ENCODE data around the gene PROCA1. TPM values are rescaled to one million over a fixed set of nuclear protein-coding genes. Genes with fewer than 3 reads are reported as not detected.
A peak's percentile ranks its signal among the peaks of the same experiment; 100 is the strongest.

Gene PROCA1
- total RNA-seq, 4 donors from 2014 or later: 0.46 to 4.3 (median 1.1) TPM; not detected in 1

- intact Hi-C loops (cut with DNase I): no loop called here
- Histone ChIP-seq H3K4me1 (no peaks in the 10 kb centered on the region), H3K27me3 (no peaks in the 10 kb centered on the region), H3K27ac (no peak overlapping the region), H3K9me3 (no peaks in the 10 kb centered on the region), H3K4me3 (replicated peaks in 1 of 3) (no peak overlapping the region), H3K36me3 (peaks cover 97 to 100% of the 10 kb centered on the region in 2 donors)
- DNase-seq: no peak
- 87 to 94% methylated on average over 3 of the region's 3 CpGs for WGBS, 2 donors
- TF ChIP-seq POLR2A (IDR thresholded peaks at IDR 0.05): no peak
Measured at GRCh38 chr17:28675490-28675889, 36.2 kb downstream of the PROCA1 start.

- peaks cover 44 to 46% of the 10 kb centered on the region in 2 donors for H3K36me3 ChIP-seq
Measured at GRCh38 chr17:28669918-28670317, 41.8 kb downstream of the PROCA1 start.

GRCh38 chr17:28667870-28668269 is 43.8 kb downstream of the PROCA1 start:
- intact Hi-C loops (cut with DNase I): no loop called here
- WGBS, 2 donors: 92 to 95% methylated on average over 1 of the region's 1 CpG
- Histone ChIP-seq H3K27me3 (no peaks in the 10 kb centered on the region), H3K9me3 (no peaks in the 10 kb centered on the region), H3K27ac (no peak overlapping the region), H3K4me3 (replicated peaks in 1 of 3) (no peak overlapping the region), H3K36me3 (peaks cover 23 to 26% of the 10 kb centered on the region in 2 donors), H3K4me1 (peaks cover 7 to 16% of the 10 kb centered on the region in 2 donors)
- TF ChIP-seq CTCF (IDR thresholded peaks at IDR 0.05): no peak
- TF ChIP-seq POLR2A (IDR thresholded peaks at IDR 0.05): no peak
- DNase-seq: no peak

More at GRCh38 chr17:28669918-28670317, 41.8 kb downstream of the PROCA1 start:
- Histone ChIP-seq H3K27me3 (no peaks in the 10 kb centered on the region), H3K4me3 (replicated peaks in 1 of 3) (no peak overlapping the region), H3K27ac (no peak overlapping the region), H3K9me3 (no peaks in the 10 kb centered on the region), H3K4me1 (no peaks in the 10 kb centered on the region)
- no peak for TF ChIP-seq POLR2A (IDR thresholded peaks at IDR 0.05)
- no peak for TF ChIP-seq CTCF (IDR thresholded peaks at IDR 0.05)
- DNase-seq: no peak
- intact Hi-C loops (cut with DNase I): no loop called here
- 73 to 100% methylated on average over 1 of the region's 1 CpG for WGBS, 2 donors

GRCh38 chr17:28665994-28666393 is 45.7 kb downstream of the PROCA1 start:
- H3K4me1 ChIP-seq: peaks cover 17 to 20% of the 10 kb centered on the region in 2 donors
- 85 to 89% methylated on average over 2 of the region's 2 CpGs for WGBS, 2 donors

GRCh38 chr17:28663723-28664122 is 48.0 kb downstream of the PROCA1 start:
- H3K27me3 ChIP-seq: no peaks in the 10 kb centered on the region
- DNase-seq: no peak
- no peak for TF ChIP-seq CTCF (IDR thresholded peaks at IDR 0.05)
- no peak for TF ChIP-seq POLR2A (IDR thresholded peaks at IDR 0.05)
- peaks cover 6 to 10% of the 10 kb centered on the region in 2 donors for H3K36me3 ChIP-seq
- H3K9me3 ChIP-seq: no peaks in the 10 kb centered on the region
- H3K4me1 ChIP-seq: peaks cover 26 to 27% of the 10 kb centered on the region in 2 donors
- H3K27ac ChIP-seq: no peak overlapping the region
- intact Hi-C loops (cut with DNase I): no loop called here
- no peak overlapping the region for H3K4me3 ChIP-seq (replicated peaks in 1 of 3)

More at GRCh38 chr17:28665994-28666393, 45.7 kb downstream of the PROCA1 start:
- TF ChIP-seq CTCF (IDR thresholded peaks at IDR 0.05) (no peak), POLR2A (IDR thresholded peaks at IDR 0.05) (no peak)
- no peak overlapping the region for H3K4me3 ChIP-seq (replicated peaks in 1 of 3)
- peaks cover 5 to 7% of the 10 kb centered on the region in 2 donors for H3K36me3 ChIP-seq
- DNase-seq: no peak
- intact Hi-C loops (cut with DNase I): no loop called here
- no peak overlapping the region for H3K27ac ChIP-seq
- H3K9me3 ChIP-seq: no peaks in the 10 kb centered on the region
- H3K27me3 ChIP-seq: no peaks in the 10 kb centered on the region

- Histone ChIP-seq H3K4me1 (peaks cover 26 to 27% of the 10 kb centered on the region in 2 donors), H3K27me3 (no peaks in the 10 kb centered on the region), H3K27ac (peak overlapping the region; percentile 82 to 98 (median 94)), H3K36me3 (peaks cover 7 to 15% of the 10 kb centered on the region in 2 donors), H3K4me3 (replicated peaks in 1 of 3) (peak overlapping the region; percentile 68 to 95 (median 68)), H3K9me3 (no peaks in the 10 kb centered on the region)
- intact Hi-C loops (cut with DNase I): no loop called here
- TF ChIP-seq POLR2A (IDR thresholded peaks at IDR 0.05) (no peak), CTCF (IDR thresholded peaks at IDR 0.05) (no peak)
- 2% methylated on average over 10 of the region's 10 CpGs for WGBS, 2 donors
- no peak for DNase-seq
Measured at GRCh38 chr17:28662527-28662829, 49.2 kb downstream of the PROCA1 start.
